CD4-positive, alpha-beta T cell treated with Interleukin-12 subunit alpha and Interleukin-12 subunit beta, for 1 hour (primary cell): ENCODE data around the gene MARK3.

Source experiments
- DNase-seq: peaks from one replicate; pipeline ENCODE4 v3.0.0-alpha.2; 2020

MARK3 gene

DNA sequence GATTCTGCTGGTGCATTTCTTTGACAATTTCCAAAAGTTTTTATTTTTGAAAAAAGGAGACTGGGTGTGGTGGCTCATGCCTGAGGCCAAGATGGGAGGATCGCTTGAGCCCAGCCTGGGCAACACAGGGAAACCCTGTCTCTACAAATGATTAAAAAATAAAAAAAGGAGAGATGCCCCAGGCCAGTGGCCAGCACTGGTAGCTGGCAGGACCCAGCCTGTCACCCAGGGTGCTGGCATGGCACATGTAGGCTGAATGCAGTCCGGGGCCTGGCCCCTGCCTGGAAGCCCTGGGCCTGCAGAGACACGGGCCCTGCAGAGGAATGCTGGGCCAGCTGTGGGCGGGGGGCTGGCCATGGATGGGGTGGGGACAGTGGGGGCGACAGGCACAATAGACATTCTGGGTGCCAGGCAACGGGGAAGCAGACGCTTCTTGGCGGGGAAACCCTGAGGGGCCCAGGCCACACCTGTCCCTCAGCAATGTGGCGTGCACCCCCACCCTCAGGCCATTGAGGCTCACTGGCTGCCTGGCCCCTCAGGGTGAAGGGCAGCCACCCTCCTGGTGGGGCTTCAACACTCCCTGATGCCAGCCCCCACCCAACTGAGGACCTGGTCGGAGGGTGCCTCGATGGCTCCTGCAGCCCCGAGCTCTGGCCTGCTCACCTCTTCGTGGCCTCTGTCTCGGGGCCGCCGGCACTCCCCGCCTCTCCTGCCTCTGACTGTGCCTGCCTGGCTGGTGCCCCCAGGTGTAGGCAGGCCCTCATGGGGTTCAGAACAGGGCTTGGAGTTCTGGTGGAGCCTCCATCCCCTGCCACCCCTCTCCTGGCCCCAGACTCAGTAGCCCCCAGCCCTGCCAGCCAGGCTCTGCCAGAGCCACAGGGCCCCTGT is 155.8 kb downstream of the MARK3 start:
- DNase-seq = no peak

- no peak for DNase-seq
These were observed 156.7 kb downstream of the MARK3 start for GRCh38 chr14:103541709-103542604.

- no peak for DNase-seq
These were observed 157.4 kb downstream of the MARK3 start for GRCh38 chr14:103542605-103543088.

DNA sequence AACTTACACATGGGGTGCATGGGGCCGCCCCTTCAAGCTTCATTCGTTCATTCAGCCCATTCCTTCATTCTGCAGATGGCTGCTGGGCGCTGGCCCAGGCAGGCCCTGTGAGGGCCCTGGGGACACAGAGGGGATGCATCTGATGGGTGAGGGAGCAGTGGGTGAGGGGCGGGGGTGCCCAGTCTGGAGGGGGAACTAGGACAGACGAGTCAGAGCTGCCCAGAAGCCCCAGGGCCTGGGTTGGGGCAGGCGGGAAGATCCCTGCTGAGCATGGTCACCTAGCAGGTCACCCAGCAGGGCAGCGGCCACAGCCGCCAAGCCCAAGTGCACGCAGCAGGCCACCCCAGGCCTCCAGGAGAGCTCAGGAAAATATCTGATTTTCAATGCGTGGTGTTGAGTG is 157.9 kb downstream of the MARK3 start:
- DNase-seq = no peak

GRCh38 chr14:103543721-103544387 is 158.6 kb downstream of the MARK3 start:
- DNase-seq = no peak

GRCh38 chr14:103544388-103545218 is 159.4 kb downstream of the MARK3 start:
- no peak for DNase-seq

- no peak for DNase-seq
These were observed 160.2 kb downstream of the MARK3 start for GRCh38 chr14:103545219-103545914.

DNA sequence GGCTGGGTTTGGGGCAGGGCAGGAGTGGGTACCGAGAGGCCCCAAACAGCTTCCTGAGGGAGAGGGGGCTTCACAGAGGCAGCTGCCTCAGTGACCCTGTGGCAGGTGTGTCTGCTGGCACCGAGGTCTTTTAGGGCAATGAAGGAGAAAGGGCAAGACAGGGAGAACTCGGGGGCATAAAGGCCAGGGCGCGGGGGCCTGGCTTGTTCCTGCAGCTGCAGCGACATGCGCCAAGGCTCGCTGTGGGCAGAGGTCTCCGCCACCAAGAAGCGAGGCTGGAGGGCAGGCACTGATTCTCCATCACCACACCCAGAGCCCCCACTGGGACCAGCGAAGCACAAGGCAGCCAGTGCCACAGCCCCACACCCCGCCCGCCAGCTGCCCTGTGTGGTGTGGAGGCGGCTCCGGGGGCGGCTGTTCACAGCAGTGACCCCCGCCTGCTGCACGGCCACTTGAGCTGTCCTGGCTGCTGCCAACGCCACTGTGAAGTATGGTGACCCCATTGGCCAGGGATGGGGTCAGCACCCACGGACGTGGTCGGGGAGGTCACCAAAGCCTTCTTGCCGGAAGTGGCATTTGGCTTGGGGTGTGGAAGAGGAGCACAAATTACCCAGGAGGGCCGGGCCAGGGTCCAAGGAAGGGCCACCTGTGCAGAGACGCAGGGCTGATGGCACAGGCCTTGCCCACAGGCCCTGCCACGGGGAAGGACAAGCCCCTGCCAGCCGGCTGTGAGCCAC is 160.9 kb downstream of the MARK3 start:
- DNase-seq = no peak

- peak; percentile 78 for DNase-seq
These were observed 161.6 kb downstream of the MARK3 start for GRCh38 chr14:103546652-103547454.

DNA sequence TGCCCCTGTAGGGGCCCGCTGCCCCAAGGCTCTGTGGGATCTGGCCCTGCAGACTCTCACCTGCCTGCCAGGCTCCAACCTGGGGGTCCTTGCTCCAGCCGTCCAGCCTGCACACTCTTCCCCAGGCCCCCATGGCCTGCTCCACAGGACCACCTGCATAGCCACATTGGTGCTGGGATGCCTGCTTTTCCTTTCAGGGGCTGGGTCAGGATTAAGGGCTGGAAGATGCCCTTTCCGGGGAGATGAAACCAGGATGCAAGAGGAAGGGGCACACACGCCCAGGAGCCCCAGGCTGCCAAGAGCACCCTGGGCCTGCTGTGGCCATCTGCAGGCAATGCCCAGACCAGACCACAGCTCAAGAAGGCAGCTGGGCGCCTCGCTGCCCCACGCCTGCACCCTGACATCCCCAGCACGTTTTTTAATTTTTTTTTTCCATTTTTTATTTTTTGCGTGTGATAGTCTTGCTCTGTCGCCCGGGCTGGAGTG is 162.3 kb downstream of the MARK3 start:
- DNase-seq = no peak

DNA sequence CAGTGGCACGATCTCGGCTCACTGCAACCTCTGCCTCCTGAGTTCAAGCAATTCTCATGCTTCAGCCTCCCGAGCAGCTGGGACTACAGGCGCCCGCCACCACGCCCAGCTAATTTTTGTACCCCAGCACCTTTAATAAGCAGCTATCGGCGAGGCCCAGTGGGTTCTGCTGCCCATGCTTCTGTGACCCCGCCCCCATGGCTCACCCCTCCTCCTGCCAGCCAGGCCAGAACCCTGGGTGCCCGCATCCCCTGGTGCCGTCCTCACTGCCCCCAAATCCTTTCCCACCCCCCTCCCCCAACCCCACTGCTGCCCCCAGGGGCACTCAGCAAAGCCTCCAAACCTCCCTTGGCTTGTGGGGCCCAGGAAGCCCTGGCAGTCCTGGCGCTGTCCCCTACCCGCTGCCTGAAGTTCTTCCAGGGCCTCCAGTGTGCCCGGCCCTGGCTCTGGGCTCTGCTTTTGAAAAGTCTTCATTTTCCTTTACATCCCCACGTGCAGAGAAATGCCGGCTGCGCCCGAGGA is 162.8 kb downstream of the MARK3 start:
- DNase-seq = no peak

GRCh38 chr14:103548463-103549351 is 163.5 kb downstream of the MARK3 start:
- no peak for DNase-seq

GRCh38 chr14:103549361-103550311 is 164.4 kb downstream of the MARK3 start:
- DNase-seq = no peak

GRCh38 chr14:103550451-103551337 is 165.5 kb downstream of the MARK3 start:
- no peak for DNase-seq

GRCh38 chr14:103551338-103551762 is 166.1 kb downstream of the MARK3 start:
- no peak for DNase-seq
